Vagina (tissue), 2 donors: ENCODE results near the gene GFER.

Experiments used
- CTCF ChIP-seq, 3 experiments: fragments of 450-650 bp in 2 of 3; fragments of 200-600 bp in 1 of 3; sonication (generic) in 1 of 3; IDR thresholded peaks; one replicate each; pipeline ENCODE4 v1.5.1; 2017 to 2019; ENCODE audit warnings: antibody characterized with exemption in 3 of 3, mild to moderate bottlenecking in 2 of 3, moderate library complexity in 2 of 3
- POLR2A ChIP-seq, 2 donors: fragments of 450-650 bp; IDR thresholded peaks; one replicate each; pipeline ENCODE4 v1.6.1; 2017; ENCODE audit warnings: antibody characterized with exemption in 2 of 2, mild to moderate bottlenecking in 2 of 2, moderate library complexity in 2 of 2
- POLR2AphosphoS5 ChIP-seq, 2 donors: sonication (generic); formaldehyde crosslinking; IDR thresholded peaks; one replicate each; pipeline ENCODE4 v1.9.0; 2017; ENCODE audit warnings: antibody characterized with exemption in 2 of 2, mild to moderate bottlenecking in 2 of 2, low read depth in 1 of 2; ENCODE audit not compliant: insufficient read depth in 1 of 2

GRCh38 chr16:2004795-2005517 is 21.0 kb downstream of the GFER start:
- TF ChIP-seq CTCF (IDR thresholded peaks at IDR 0.05) (no peak), POLR2AphosphoS5 (IDR thresholded peaks at IDR 0.05; ENCODE audit: insufficient read depth in 1 of 2, low read depth in 1 of 2) (no peak), POLR2A (IDR thresholded peaks at IDR 0.05) (no peak)
